Activated naive CD4-positive, alpha-beta T cell treated with anti-CD3 and anti-CD28 coated beads, Interleukin-2, amount 50 U/mL, for 24 hours (primary cell): ENCODE results near the gene PFAS.
"Not testable (repeated sequence)": the region's sequence is repeated elsewhere in the genome, so short reads cannot be mapped to it uniquely, and the experiment has no call there.

Experiments used
- H3K27ac Mint-ChIP-seq: one replicate; pipeline ENCODE4 v1.8.0; 2021; ENCODE audit warnings: mild to moderate bottlenecking, mixed read lengths
- H3K27me3 Mint-ChIP-seq: one replicate; pipeline ENCODE4 v1.8.0; 2021; ENCODE audit warnings: mixed read lengths
- H3K36me3 Mint-ChIP-seq: one replicate; pipeline ENCODE4 v1.8.0; 2021; ENCODE audit warnings: mixed read lengths
- H3K4me1 Mint-ChIP-seq: one replicate; pipeline ENCODE4 v1.8.0; 2021; ENCODE audit warnings: mixed read lengths
- H3K4me3 Mint-ChIP-seq: one replicate; pipeline ENCODE4 v1.8.0; 2021; ENCODE audit warnings: mild to moderate bottlenecking, mixed read lengths
- H3K9me3 Mint-ChIP-seq: one replicate; pipeline ENCODE4 v1.8.0; 2021; ENCODE audit warnings: mixed read lengths

The PFAS gene

GRCh38 chr17:8248751-8249607 is at the start of gene PFAS:
TSS of gene PFAS (plus strand) at chr17:8249289. CDS start at chr17:8253938, 4,649 bp downstream.
- H3K36me3 Mint-ChIP-seq: peaks cover 11% of the 10 kb centered on the region
- peaks cover 39% of the 10 kb centered on the region for H3K4me1 Mint-ChIP-seq
- H3K9me3 Mint-ChIP-seq: no peaks in the 10 kb centered on the region
- peak within 1 kb of the TSS; percentile 98 for H3K4me3 Mint-ChIP-seq
- H3K27me3 Mint-ChIP-seq: no peaks in the 10 kb centered on the region
- H3K27ac Mint-ChIP-seq: peak within 1 kb of the TSS; percentile 99

- Mint-ChIP-seq H3K27ac (no peak overlapping the region), H3K36me3 (no peaks in the 10 kb centered on the region), H3K9me3 (no peaks in the 10 kb centered on the region), H3K4me1 (peaks cover 8% of the 10 kb centered on the region), H3K4me3 (no peak overlapping the region), H3K27me3 (no peaks in the 10 kb centered on the region)
These were observed 44.1 kb upstream of the PFAS start for GRCh38 chr17:8204761-8205555.

DNA sequence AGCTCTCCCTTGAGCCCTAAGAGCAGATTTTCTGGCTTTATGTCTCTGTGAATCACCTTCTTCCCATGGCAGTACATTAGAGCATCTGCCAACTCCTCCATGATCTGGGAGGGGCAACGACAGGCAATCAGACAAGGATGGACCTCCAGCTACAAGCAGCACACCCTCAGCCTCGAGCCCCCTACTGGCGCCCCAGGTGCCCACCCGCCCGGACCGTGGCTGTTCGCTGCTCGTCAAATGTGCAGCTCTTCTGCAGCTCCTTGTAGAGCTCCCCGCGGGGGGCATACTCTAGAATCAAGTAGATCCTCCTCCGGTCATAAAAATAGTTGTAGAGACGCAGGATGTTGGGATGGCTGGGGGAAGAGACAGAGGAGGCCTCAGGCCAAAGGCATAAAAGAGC is 42.6 kb upstream of the PFAS start:
- Mint-ChIP-seq H3K4me1 (peaks cover 17% of the 10 kb centered on the region), H3K27me3 (no peaks in the 10 kb centered on the region), H3K9me3 (no peaks in the 10 kb centered on the region), H3K27ac (no peak overlapping the region), H3K4me3 (no peak overlapping the region), H3K36me3 (no peaks in the 10 kb centered on the region)

GRCh38 chr17:8209907-8210760 is 39.0 kb upstream of the PFAS start, which contains the start of gene AURKB:
TSS of gene AURKB (minus strand) at chr17:8210575. CDS start at chr17:8210224, 351 bp downstream.
- H3K9me3 Mint-ChIP-seq: no peaks in the 10 kb centered on the region
- peaks cover 17% of the 10 kb centered on the region for H3K4me1 Mint-ChIP-seq
- H3K27me3 Mint-ChIP-seq: no peaks in the 10 kb centered on the region
- H3K27ac Mint-ChIP-seq: peak within 1 kb of the TSS; percentile 83
- peak within 1 kb of the TSS; percentile 97 for H3K4me3 Mint-ChIP-seq
- H3K36me3 Mint-ChIP-seq: no peaks in the 10 kb centered on the region

GRCh38 chr17:8210761-8211458 is 38.2 kb upstream of the PFAS start:
- Mint-ChIP-seq H3K4me3 (peak overlapping the region; percentile 97), H3K9me3 (no peaks in the 10 kb centered on the region), H3K36me3 (no peaks in the 10 kb centered on the region), H3K27me3 (no peaks in the 10 kb centered on the region), H3K27ac (peak overlapping the region; percentile 83), H3K4me1 (peaks cover 17% of the 10 kb centered on the region)

- H3K4me1 Mint-ChIP-seq: peaks cover 17% of the 10 kb centered on the region
- no peaks in the 10 kb centered on the region for H3K36me3 Mint-ChIP-seq
These were observed 36.5 kb upstream of the PFAS start for GRCh38 chr17:8212312-8213180.

DNA sequence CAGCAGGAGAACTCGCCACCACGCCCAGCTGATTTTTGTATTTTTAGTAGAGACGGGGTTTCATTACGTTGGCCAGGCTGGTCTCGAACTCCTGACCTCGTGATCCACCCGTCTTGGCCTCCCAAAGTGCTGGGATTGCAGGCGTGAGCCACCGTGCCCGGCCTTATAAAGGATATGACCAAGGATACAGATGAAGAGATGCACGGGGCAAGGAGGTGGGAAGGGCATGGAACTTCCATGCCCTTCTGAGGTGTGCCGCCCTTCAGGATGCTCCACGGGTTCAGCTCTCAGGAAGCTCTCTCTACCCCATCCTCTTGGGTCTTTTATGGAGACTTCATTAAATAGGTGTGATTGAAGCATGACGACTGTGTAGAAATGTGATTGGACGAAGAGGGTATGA is 35.1 kb upstream of the PFAS start:
- H3K4me3 Mint-ChIP-seq, H3K27me3 Mint-ChIP-seq, H3K36me3 Mint-ChIP-seq, H3K27ac Mint-ChIP-seq, H3K9me3 Mint-ChIP-seq: not testable (repeated sequence)
- H3K4me1 Mint-ChIP-seq: peaks cover 24% of the 10 kb centered on the region

More at GRCh38 chr17:8212312-8213180, 36.5 kb upstream of the PFAS start:
- H3K9me3 Mint-ChIP-seq: no peaks in the 10 kb centered on the region
- H3K27ac Mint-ChIP-seq: no peak overlapping the region
- no peaks in the 10 kb centered on the region for H3K27me3 Mint-ChIP-seq
- no peak overlapping the region for H3K4me3 Mint-ChIP-seq

DNA sequence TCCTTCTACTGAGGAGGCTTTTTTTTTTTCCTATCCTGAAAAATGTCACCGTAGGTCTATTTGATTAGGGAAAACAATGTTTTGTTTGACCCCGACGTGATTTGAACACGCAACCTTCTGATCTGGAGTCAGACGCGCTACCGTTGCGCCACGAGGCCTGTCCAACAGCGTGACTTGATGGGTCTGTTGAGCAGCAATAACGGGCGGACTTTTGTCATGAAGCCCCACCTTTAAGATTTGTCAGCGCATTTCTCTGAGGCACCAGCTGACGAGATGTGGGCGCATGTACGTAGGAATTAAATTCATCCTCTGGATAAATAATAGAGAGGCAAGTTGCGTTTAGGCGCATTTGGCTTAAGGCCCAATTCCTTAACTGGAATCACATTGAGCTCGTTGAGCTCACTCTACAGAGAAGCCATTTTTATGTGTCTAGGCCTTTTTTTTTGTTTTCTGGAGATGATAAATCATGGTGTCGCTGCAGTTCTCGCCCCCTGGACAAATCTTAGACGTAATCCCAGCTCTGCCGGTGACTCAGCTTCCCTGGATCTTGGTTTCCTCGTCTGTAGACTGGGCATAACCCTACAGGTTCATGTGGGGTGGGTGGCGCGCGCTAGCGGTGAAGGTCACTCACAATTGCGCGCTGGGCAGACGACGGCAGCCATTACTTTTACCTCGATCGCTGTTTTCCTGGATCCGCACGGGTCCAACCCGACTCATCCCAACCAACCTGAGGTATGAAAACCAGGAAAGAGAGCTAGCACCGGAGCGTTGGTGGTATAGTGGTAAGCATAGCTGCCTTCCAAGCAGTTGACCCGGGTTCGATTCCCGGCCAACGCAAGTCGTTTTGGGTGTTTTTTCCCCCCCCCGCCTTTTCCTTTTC is 28.1 kb upstream of the PFAS start:
- peak overlapping the region; percentile 97 for H3K4me3 Mint-ChIP-seq
- H3K9me3 Mint-ChIP-seq: no peaks in the 10 kb centered on the region
- peaks cover 4% of the 10 kb centered on the region for H3K36me3 Mint-ChIP-seq
- peaks cover 42% of the 10 kb centered on the region for H3K4me1 Mint-ChIP-seq
- peaks cover 3% of the 10 kb centered on the region for H3K27me3 Mint-ChIP-seq
- peak overlapping the region; percentile 98 for H3K27ac Mint-ChIP-seq

DNA sequence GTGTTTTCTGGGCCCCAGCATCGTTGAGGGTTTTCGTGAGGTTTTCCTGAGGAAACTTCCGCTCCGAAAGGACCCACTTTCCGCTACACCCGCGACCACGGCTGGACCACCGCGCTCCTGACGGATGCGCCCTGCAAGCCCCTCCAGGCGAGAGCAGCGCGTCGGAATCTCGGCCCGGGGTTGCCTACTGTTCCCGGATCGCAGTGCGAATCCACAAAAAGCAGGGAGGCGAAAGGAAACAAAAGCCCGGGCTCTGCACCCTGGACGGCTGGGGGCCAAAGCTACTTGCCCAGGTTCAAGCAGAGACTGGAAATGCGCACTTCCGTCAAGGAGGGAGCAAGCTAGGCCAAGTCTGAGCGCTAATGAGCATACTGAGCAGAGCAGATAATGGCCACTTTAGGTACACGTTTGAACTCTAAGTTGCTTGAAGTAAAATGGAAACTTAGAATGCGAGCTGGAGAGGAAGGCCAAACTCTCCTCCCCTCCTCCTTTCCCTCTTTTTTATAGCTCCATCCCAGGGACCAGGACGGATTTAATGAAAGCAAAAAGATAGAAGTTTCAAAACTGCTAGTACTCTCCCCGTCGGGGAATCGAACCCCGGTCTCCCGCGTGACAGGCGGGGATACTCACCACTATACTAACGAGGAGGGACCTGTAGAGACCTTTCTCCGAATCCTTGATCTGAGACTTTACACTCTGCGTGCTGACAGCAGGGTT is 27.3 kb upstream of the PFAS start:
- Mint-ChIP-seq H3K4me3 (peak overlapping the region; percentile 97), H3K4me1 (peaks cover 50% of the 10 kb centered on the region), H3K36me3 (peaks cover 7% of the 10 kb centered on the region), H3K27ac (peak overlapping the region; percentile 98), H3K27me3 (peaks cover 3% of the 10 kb centered on the region), H3K9me3 (no peaks in the 10 kb centered on the region)

- Mint-ChIP-seq H3K27me3 (peaks cover 3% of the 10 kb centered on the region), H3K36me3 (peaks cover 7% of the 10 kb centered on the region), H3K4me1 (peaks cover 55% of the 10 kb centered on the region), H3K27ac (peak overlapping the region; percentile 98), H3K9me3 (no peaks in the 10 kb centered on the region), H3K4me3 (peak overlapping the region; percentile 97)
These were observed 26.8 kb upstream of the PFAS start for GRCh38 chr17:8222380-8222629.

DNA sequence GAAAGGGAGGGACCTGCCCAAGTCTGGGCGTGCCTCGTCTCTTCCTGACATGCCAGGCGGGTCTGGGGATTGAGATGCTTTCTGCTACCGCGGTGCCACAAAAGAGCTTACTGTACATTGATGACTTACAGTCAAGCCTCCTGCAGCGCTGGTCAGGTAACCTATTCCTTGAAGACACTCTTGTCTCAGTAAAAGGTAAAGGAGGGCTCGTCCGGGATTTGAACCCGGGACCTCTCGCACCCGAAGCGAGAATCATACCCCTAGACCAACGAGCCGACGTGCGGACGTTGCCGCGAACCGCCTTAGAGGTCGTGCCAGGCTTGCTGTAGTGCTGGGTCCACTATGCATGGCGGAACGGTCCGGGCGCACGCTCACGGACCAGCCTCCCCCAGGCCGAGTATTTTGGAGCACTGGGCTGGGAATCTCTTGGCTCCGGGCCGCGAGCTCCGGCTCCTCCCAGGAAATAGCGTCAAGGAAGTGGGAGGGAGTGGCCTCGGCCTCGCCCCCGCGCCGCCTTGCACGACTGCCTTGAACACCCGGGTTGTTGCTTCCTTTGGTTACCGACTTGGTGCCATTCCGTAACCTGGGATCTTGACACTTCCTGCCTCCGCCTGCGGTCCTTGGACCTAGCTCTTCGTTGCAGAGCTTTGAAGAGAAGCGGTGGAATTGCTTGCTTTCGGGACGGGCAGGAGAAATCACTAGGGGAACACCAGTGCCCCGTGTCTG is 26.3 kb upstream of the PFAS start:
- Mint-ChIP-seq H3K4me3 (peak overlapping the region; percentile 97), H3K27ac (peak overlapping the region; percentile 98), H3K27me3 (peaks cover 3% of the 10 kb centered on the region), H3K9me3 (no peaks in the 10 kb centered on the region), H3K36me3 (peaks cover 7% of the 10 kb centered on the region), H3K4me1 (peaks cover 59% of the 10 kb centered on the region)

GRCh38 chr17:8223356-8224126 is 25.5 kb upstream of the PFAS start:
- Mint-ChIP-seq H3K36me3 (peaks cover 7% of the 10 kb centered on the region), H3K27ac (peak overlapping the region; percentile 98), H3K27me3 (peaks cover 3% of the 10 kb centered on the region), H3K9me3 (no peaks in the 10 kb centered on the region), H3K4me1 (peaks cover 54% of the 10 kb centered on the region), H3K4me3 (peak overlapping the region; percentile 97)
